ENCODE results near the gene SKOR1.

The SKOR1 gene

GRCh38 chr15:67865331-67865730 lies 40.0 kb downstream of the SKOR1 start:
- Histone ChIP-seq H3K27me3 (ENCODE audit: insufficient read depth, low read length) (peaks cover 22% of the 10 kb centered on the region), H3K9me3 (ENCODE audit: insufficient read depth, low read depth, low read length) (peaks cover 5% of the 10 kb centered on the region; the same call in 1 of the 2 replicates), H3K4me3 (ENCODE audit: low read length) (no peak overlapping the region), H3K27ac (ENCODE audit: low read length) (no peak overlapping the region), H3K36me3 (ENCODE audit: insufficient read depth, low read depth, low read length) (no peaks in the 10 kb centered on the region), H3K9ac (ENCODE audit: low read depth, low read length) (no peak overlapping the region), H3K4me1 (ENCODE audit: insufficient read depth, low read length) (peaks cover 14% of the 10 kb centered on the region; the same call in 1 of the 2 replicates)

GRCh38 chr15:67865766-67866165 lies 40.5 kb downstream of the SKOR1 start:
- Histone ChIP-seq H3K9me3 (ENCODE audit: insufficient read depth, low read depth, low read length) (peaks cover 5% of the 10 kb centered on the region; the same call in 1 of the 2 replicates), H3K27me3 (ENCODE audit: insufficient read depth, low read length) (peaks cover 22% of the 10 kb centered on the region), H3K4me1 (ENCODE audit: insufficient read depth, low read length) (peaks cover 14% of the 10 kb centered on the region; the same call in 1 of the 2 replicates), H3K9ac (ENCODE audit: low read depth, low read length) (no peak overlapping the region), H3K36me3 (ENCODE audit: insufficient read depth, low read depth, low read length) (no peaks in the 10 kb centered on the region), H3K4me3 (ENCODE audit: low read length) (no peak overlapping the region), H3K27ac (ENCODE audit: low read length) (no peak overlapping the region)

- H3K4me3 ChIP-seq (ENCODE audit: low read length), result no peak overlapping the region
- H3K27me3 ChIP-seq (ENCODE audit: insufficient read depth, low read length), result no peaks in the 10 kb centered on the region
- H3K27ac ChIP-seq (ENCODE audit: low read length), result no peak overlapping the region
- H3K9me3 ChIP-seq (ENCODE audit: insufficient read depth, low read depth, low read length), result peaks cover 5% of the 10 kb centered on the region; the same call in 1 of the 2 replicates
- peaks cover 10% of the 10 kb centered on the region; the same call in 1 of the 2 replicates for H3K4me1 ChIP-seq (ENCODE audit: insufficient read depth, low read length)
- no peaks in the 10 kb centered on the region for H3K36me3 ChIP-seq (ENCODE audit: insufficient read depth, low read depth, low read length)
- no peak overlapping the region for H3K9ac ChIP-seq (ENCODE audit: low read depth, low read length)
These were observed 44.4 kb downstream of the SKOR1 start for GRCh38 chr15:67869701-67870100.

GRCh38 chr15:67870868-67871408 lies 45.6 kb downstream of the SKOR1 start:
- Histone ChIP-seq H3K9me3 (ENCODE audit: insufficient read depth, low read depth, low read length) (peaks cover 5% of the 10 kb centered on the region; the same call in 1 of the 2 replicates), H3K36me3 (ENCODE audit: insufficient read depth, low read depth, low read length) (no peaks in the 10 kb centered on the region), H3K9ac (ENCODE audit: low read depth, low read length) (no peak overlapping the region), H3K27ac (ENCODE audit: low read length) (no peak overlapping the region), H3K27me3 (ENCODE audit: insufficient read depth, low read length) (no peaks in the 10 kb centered on the region), H3K4me3 (ENCODE audit: low read length) (no peak overlapping the region), H3K4me1 (ENCODE audit: insufficient read depth, low read length) (peaks cover 3% of the 10 kb centered on the region; the same call in 1 of the 2 replicates)

GRCh38 chr15:67873777-67874176 lies 48.5 kb downstream of the SKOR1 start:
- no peaks in the 10 kb centered on the region for H3K4me1 ChIP-seq (ENCODE audit: insufficient read depth, low read length)
- no peak overlapping the region for H3K27ac ChIP-seq (ENCODE audit: low read length)
- H3K9me3 ChIP-seq (ENCODE audit: insufficient read depth, low read depth, low read length), result peaks cover 5% of the 10 kb centered on the region; the same call in 1 of the 2 replicates
- H3K9ac ChIP-seq (ENCODE audit: low read depth, low read length), result no peak overlapping the region
- no peaks in the 10 kb centered on the region for H3K36me3 ChIP-seq (ENCODE audit: insufficient read depth, low read depth, low read length)
- H3K27me3 ChIP-seq (ENCODE audit: insufficient read depth, low read length), result no peaks in the 10 kb centered on the region
- no peak overlapping the region for H3K4me3 ChIP-seq (ENCODE audit: low read length)

GRCh38 chr15:67878712-67879206 lies 53.5 kb downstream of the SKOR1 start:
- no peaks in the 10 kb centered on the region for H3K4me1 ChIP-seq (ENCODE audit: insufficient read depth, low read length)
- no peaks in the 10 kb centered on the region for H3K36me3 ChIP-seq (ENCODE audit: insufficient read depth, low read depth, low read length)
- H3K4me3 ChIP-seq (ENCODE audit: low read length), result no peak overlapping the region
- no peaks in the 10 kb centered on the region for H3K9me3 ChIP-seq (ENCODE audit: insufficient read depth, low read depth, low read length)
- H3K27ac ChIP-seq (ENCODE audit: low read length), result no peak overlapping the region
- H3K9ac ChIP-seq (ENCODE audit: low read depth, low read length), result no peak overlapping the region
- H3K27me3 ChIP-seq (ENCODE audit: insufficient read depth, low read length), result peaks cover 3% of the 10 kb centered on the region; the same call in 1 of the 2 replicates

GRCh38 chr15:67879440-67880129 lies 54.3 kb downstream of the SKOR1 start:
- Histone ChIP-seq H3K27ac (ENCODE audit: low read length) (no peak overlapping the region), H3K4me3 (ENCODE audit: low read length) (no peak overlapping the region), H3K27me3 (ENCODE audit: insufficient read depth, low read length) (peaks cover 9% of the 10 kb centered on the region; the same call in 1 of the 2 replicates), H3K9ac (ENCODE audit: low read depth, low read length) (no peak overlapping the region), H3K36me3 (ENCODE audit: insufficient read depth, low read depth, low read length) (no peaks in the 10 kb centered on the region), H3K9me3 (ENCODE audit: insufficient read depth, low read depth, low read length) (no peaks in the 10 kb centered on the region), H3K4me1 (ENCODE audit: insufficient read depth, low read length) (peaks cover 3% of the 10 kb centered on the region; the same call in 1 of the 2 replicates)

- Histone ChIP-seq H3K27me3 (ENCODE audit: insufficient read depth, low read length) (peaks cover 18% of the 10 kb centered on the region), H3K27ac (ENCODE audit: low read length) (no peak overlapping the region), H3K36me3 (ENCODE audit: insufficient read depth, low read depth, low read length) (no peaks in the 10 kb centered on the region), H3K4me3 (ENCODE audit: low read length) (no peak overlapping the region), H3K9ac (ENCODE audit: low read depth, low read length) (no peak overlapping the region), H3K9me3 (ENCODE audit: insufficient read depth, low read depth, low read length) (no peaks in the 10 kb centered on the region), H3K4me1 (ENCODE audit: insufficient read depth, low read length) (peaks cover 3% of the 10 kb centered on the region; the same call in 1 of the 2 replicates)
These were observed 55.4 kb downstream of the SKOR1 start for GRCh38 chr15:67880651-67881182.

GRCh38 chr15:67882487-67883233 lies 57.4 kb downstream of the SKOR1 start:
- H3K36me3 ChIP-seq (ENCODE audit: insufficient read depth, low read depth, low read length), result no peaks in the 10 kb centered on the region
- H3K27me3 ChIP-seq (ENCODE audit: insufficient read depth, low read length), result peaks cover 22% of the 10 kb centered on the region
- H3K9ac ChIP-seq (ENCODE audit: low read depth, low read length), result no peak overlapping the region
- H3K9me3 ChIP-seq (ENCODE audit: insufficient read depth, low read depth, low read length), result no peaks in the 10 kb centered on the region
- peaks cover 3% of the 10 kb centered on the region; the same call in 1 of the 2 replicates for H3K4me1 ChIP-seq (ENCODE audit: insufficient read depth, low read length)
- H3K27ac ChIP-seq (ENCODE audit: low read length), result no peak overlapping the region
- H3K4me3 ChIP-seq (ENCODE audit: low read length), result no peak overlapping the region

GRCh38 chr15:67883234-67883773 lies 58.0 kb downstream of the SKOR1 start:
- H3K27me3 ChIP-seq (ENCODE audit: insufficient read depth, low read length), result peaks cover 22% of the 10 kb centered on the region
- H3K4me3 ChIP-seq (ENCODE audit: low read length), result no peak overlapping the region
- H3K36me3 ChIP-seq (ENCODE audit: insufficient read depth, low read depth, low read length), result no peaks in the 10 kb centered on the region
- peaks cover 3% of the 10 kb centered on the region; the same call in 1 of the 2 replicates for H3K4me1 ChIP-seq (ENCODE audit: insufficient read depth, low read length)
- H3K27ac ChIP-seq (ENCODE audit: low read length), result no peak overlapping the region
- no peaks in the 10 kb centered on the region for H3K9me3 ChIP-seq (ENCODE audit: insufficient read depth, low read depth, low read length)
- H3K9ac ChIP-seq (ENCODE audit: low read depth, low read length), result no peak overlapping the region

- peak overlapping the region; percentile 45; the same call in 1 of the 2 replicates for H3K9ac ChIP-seq (ENCODE audit: low read depth, low read length)
- no peak overlapping the region for H3K27ac ChIP-seq (ENCODE audit: low read length)
- H3K4me3 ChIP-seq (ENCODE audit: low read length), result peak overlapping the region; percentile 61; the same call in 1 of the 2 replicates
- peaks cover 22% of the 10 kb centered on the region for H3K27me3 ChIP-seq (ENCODE audit: insufficient read depth, low read length)
- H3K36me3 ChIP-seq (ENCODE audit: insufficient read depth, low read depth, low read length), result no peaks in the 10 kb centered on the region
- peaks cover 3% of the 10 kb centered on the region; the same call in 1 of the 2 replicates for H3K4me1 ChIP-seq (ENCODE audit: insufficient read depth, low read length)
- no peaks in the 10 kb centered on the region for H3K9me3 ChIP-seq (ENCODE audit: insufficient read depth, low read depth, low read length)
These were observed 58.7 kb downstream of the SKOR1 start for GRCh38 chr15:67884009-67884408.

Data from iPS-20b (cell line).